PC-3 (cell line): Measurements from ENCODE around the gene ZNF76. TPM values are rescaled to one million over a fixed set of nuclear protein-coding genes. Genes with fewer than 3 reads are reported as not detected.

ENCODE experiments used
- ATAC-seq: fragments of 200-7000 bp; cut with Tn5 transposase; 2 replicates; pipeline ENCODE4 v1.9.1; 2020; ENCODE audit warnings: mild to moderate bottlenecking, moderate library complexity
- BruUV-seq: library from RNA; stranded (reverse); fragments of 400-500 nt; replicated peaks from 2 replicates; lab custom pipeline; 2021; lab: Mats Ljungman, UMichigan
- CTCF ChIA-PET: fragments of 300-600 bp; sonication (Branson Sonifier 250); formaldehyde crosslinking; loops from one replicate; lab custom pipeline; 2022; ENCODE audit warnings: antibody characterized with exemption; lab: Charles Lee
- POLR2A ChIA-PET: fragments of 300-600 bp; sonication (Branson Sonifier 250); formaldehyde crosslinking; loops from one replicate; lab custom pipeline; 2022; ENCODE audit warnings: antibody characterized with exemption; ENCODE audit not compliant: unreplicated experiment; lab: Charles Lee
- DNase-seq: peaks from one replicate; pipeline ENCODE4 v3.0.0-alpha.2; 2015
- H2AFZ ChIP-seq: fragments of 300-600 bp; sonication (generic); 2 replicates; pipeline ENCODE4 v1.6.0; 2016; ENCODE audit warnings: antibody characterized with exemption, low read length
- H3F3A ChIP-seq: fragments of 300-600 bp; sonication (generic); one replicate; pipeline ENCODE4 v1.6.0; 2017; ENCODE audit warnings: antibody characterized with exemption, low read length, control low read depth, mild to moderate bottlenecking; ENCODE audit not compliant: unreplicated experiment
- H3K27ac ChIP-seq: fragments of 300-600 bp; sonication (generic); 2 replicates; pipeline ENCODE4 v1.5.1; 2016; ENCODE audit warnings: mild to moderate bottlenecking, low read length
- H3K27me3 ChIP-seq: fragments of 300-600 bp; sonication (generic); 2 replicates; pipeline ENCODE4 v1.6.1; 2016; ENCODE audit warnings: low read length, mixed read lengths
- H3K36me3 ChIP-seq: fragments of 300-600 bp; sonication (generic); 2 replicates; pipeline ENCODE4 v1.6.1; 2016; ENCODE audit warnings: low read depth, mixed run types, low read length, mixed read lengths
- H3K4me1 ChIP-seq: fragments of 300-600 bp; sonication (generic); 2 replicates; pipeline ENCODE4 v1.5.1; 2016; ENCODE audit warnings: low read length; ENCODE audit not compliant: insufficient read depth
- H3K4me2 ChIP-seq: fragments of 300-600 bp; sonication (generic); 2 replicates; pipeline ENCODE4 v1.6.0; 2016; ENCODE audit warnings: low read length
- H3K4me3 ChIP-seq: fragments of 300-600 bp; sonication (generic); 2 replicates; pipeline ENCODE4 v1.5.1; 2016; ENCODE audit warnings: mild to moderate bottlenecking, low read length, mixed read lengths
- H3K79me2 ChIP-seq: fragments of 300-600 bp; sonication (generic); 2 replicates; pipeline ENCODE4 v1.6.1; 2017; ENCODE audit warnings: low read length, mixed read lengths
- H3K9ac ChIP-seq: fragments of 300-600 bp; sonication (generic); 2 replicates; pipeline ENCODE4 v1.6.0; 2016; ENCODE audit warnings: mild to moderate bottlenecking, low read length
- H3K9me2 ChIP-seq: fragments of 300-600 bp; sonication (generic); replicated peaks from 2 replicates; pipeline ENCODE4 v1.6.1; 2016; ENCODE audit warnings: mixed run types, low read length, mixed read lengths
- H3K9me3 ChIP-seq: fragments of 300-600 bp; sonication (generic); 2 replicates; pipeline ENCODE4 v1.6.1; 2016; ENCODE audit warnings: low read length, mixed read lengths
- H4K20me1 ChIP-seq: fragments of 300-600 bp; sonication (generic); 2 replicates; pipeline ENCODE4 v1.6.1; 2016; ENCODE audit warnings: low read length, mixed read lengths
- CTCF ChIP-seq: fragments of 300-600 bp; sonication (generic); conservative IDR thresholded peaks from 2 replicates; pipeline ENCODE4 v1.5.1; 2017; ENCODE audit warnings: antibody characterized with exemption, low read depth, mild to moderate bottlenecking, low read length
- EZH2 ChIP-seq: fragments of 300-600 bp; sonication (generic); IDR thresholded peaks from one replicate; pipeline ENCODE4 v1.6.1; 2017; ENCODE audit warnings: antibody characterized with exemption, mild to moderate bottlenecking, low read length; ENCODE audit not compliant: unreplicated experiment
- EZH2phosphoT487 ChIP-seq: fragments of 300-600 bp; sonication (generic); IDR thresholded peaks from 2 replicates; pipeline ENCODE4 v1.6.1; 2018; ENCODE audit warnings: mild to moderate bottlenecking, antibody characterized with exemption, low read length, borderline replicate concordance
- intact Hi-C: fragments of 100-400 bp; cut with micrococcal nuclease; formaldehyde crosslinking; loops from 2 replicates; pipeline ENCODE4 v1.9.0; 2023
- total RNA-seq: library from RNA; depleted of rRNA; stranded (reverse); fragments of >200 nt; gene quantifications from 2 replicates; pipeline ENCODE4 v1.2.3, GENCODE V29; 2014

Gene ZNF76
- total RNA-seq, 1 experiment from 2014 or later: 20.8 TPM

DNA sequence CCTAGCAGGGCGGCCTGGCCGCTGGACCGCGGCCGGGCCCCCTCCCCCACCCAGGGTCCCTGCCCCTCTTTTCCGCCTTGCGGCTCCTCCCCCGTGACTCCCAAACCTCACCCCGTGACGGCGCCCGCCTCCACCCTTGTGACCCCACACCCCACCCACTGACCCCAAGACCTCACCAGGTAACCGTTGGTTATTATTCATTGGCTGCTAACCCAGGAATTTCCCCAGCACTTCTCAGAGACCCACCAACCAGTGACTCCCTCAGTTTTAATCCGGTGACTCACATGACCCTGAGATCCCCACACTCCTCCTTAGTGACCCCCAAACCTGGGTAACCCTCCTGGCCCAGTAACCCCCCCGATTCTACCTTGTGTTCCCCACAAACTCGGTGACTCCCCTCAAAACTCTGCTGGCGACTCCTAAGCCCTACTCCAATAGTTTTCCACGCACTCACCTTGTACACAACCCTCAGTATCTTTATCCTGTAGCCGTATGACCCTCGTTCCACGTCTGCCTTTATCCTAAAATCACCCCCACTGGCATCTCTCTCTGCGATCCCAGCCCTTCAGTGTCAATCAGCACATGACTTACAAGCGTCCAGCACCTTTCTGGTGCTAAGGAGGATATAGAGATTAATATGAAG lies 534 bp downstream of the ZNF76 start:
- Histone ChIP-seq H3K9ac (peak overlapping the region; percentile 97), H3K4me3 (peak overlapping the region; percentile 89), H3K9me3 (no peaks in the 10 kb centered on the region), H3K27ac (peak overlapping the region; percentile 81), H3K79me2 (peaks cover 21% of the 10 kb centered on the region), H3K4me2 (peak overlapping the region; percentile 79), H3K27me3 (no peaks in the 10 kb centered on the region), H4K20me1 (no peaks in the 10 kb centered on the region), H3K9me2 (no peaks in the 10 kb centered on the region), H3F3A (no peaks in the 10 kb centered on the region), H3K4me1 (peaks cover 23% of the 10 kb centered on the region), H2AFZ (peak overlapping the region; percentile 86), H3K36me3 (no peaks in the 10 kb centered on the region)
- CTCF ChIA-PET: interaction anchor here (0.6 kb wide), 1 partner anchor 1096 kb away, joined by 9 read pairs; no protein-coding TSS in a partner anchor
- TSS peak; percentile 48 for BruUV-seq
- ATAC-seq: peak; percentile 12
- POLR2A ChIA-PET: interaction anchor here (0.6 kb wide), 1 partner anchor 132 kb away, joined by 3 read pairs; no protein-coding TSS in a partner anchor
- intact Hi-C loops: no loop called here
- no peak for TF ChIP-seq EZH2
- TF ChIP-seq CTCF: no peak
- no peak for TF ChIP-seq EZH2phosphoT487
- peak; percentile 44 for DNase-seq

GRCh38 chr6:35260591-35261570 lies 1.3 kb downstream of the ZNF76 start:
- H2AFZ ChIP-seq: no peak overlapping the region
- H3K4me3 ChIP-seq: peak overlapping the region; percentile 89
- TF ChIP-seq EZH2phosphoT487: no peak
- no peak for TF ChIP-seq EZH2
- TF ChIP-seq CTCF: no peak
- H3K27me3 ChIP-seq: no peaks in the 10 kb centered on the region
- ChIA-PET POLR2A (no interaction called here), CTCF (interaction anchor here (0.6 kb wide), 1 partner anchor 1096 kb away, joined by 9 read pairs; no protein-coding TSS in a partner anchor)
- H3K27ac ChIP-seq: peak overlapping the region; percentile 81
- H3K4me2 ChIP-seq: peak overlapping the region; percentile 79
- no peaks in the 10 kb centered on the region for H3F3A ChIP-seq
- H3K9ac ChIP-seq: peak overlapping the region; percentile 97
- peaks cover 21% of the 10 kb centered on the region for H3K79me2 ChIP-seq
- no peaks in the 10 kb centered on the region for H3K9me2 ChIP-seq
- intact Hi-C loops: no loop called here
- H3K9me3 ChIP-seq: no peaks in the 10 kb centered on the region
- no TSS peak for BruUV-seq
- no peaks in the 10 kb centered on the region for H3K36me3 ChIP-seq
- ATAC-seq (no peak), DNase-seq (no peak)
- H4K20me1 ChIP-seq: no peaks in the 10 kb centered on the region
- peaks cover 23% of the 10 kb centered on the region for H3K4me1 ChIP-seq
